OCI-LY3 (cell line): ENCODE results near the gene TNIP1.

Source experiments
- EZH2phosphoT487 ChIP-seq: fragments of 200-600 bp; shearing (Covaris generic); IDR thresholded peaks from 2 replicates; pipeline ENCODE4 v1.6.1; 2018; ENCODE audit warnings: antibody characterized with exemption, mixed run types, low read depth
- TF ChIP-seq, protein P1 (sequence below): fragments of 200-600, 300-600 bp; sonication (generic); IDR thresholded peaks from 2 replicates; pipeline ENCODE4 v1.5.1; 2014; ENCODE audit warnings: antibody characterized with exemption, low read length, low read depth

DNA sequence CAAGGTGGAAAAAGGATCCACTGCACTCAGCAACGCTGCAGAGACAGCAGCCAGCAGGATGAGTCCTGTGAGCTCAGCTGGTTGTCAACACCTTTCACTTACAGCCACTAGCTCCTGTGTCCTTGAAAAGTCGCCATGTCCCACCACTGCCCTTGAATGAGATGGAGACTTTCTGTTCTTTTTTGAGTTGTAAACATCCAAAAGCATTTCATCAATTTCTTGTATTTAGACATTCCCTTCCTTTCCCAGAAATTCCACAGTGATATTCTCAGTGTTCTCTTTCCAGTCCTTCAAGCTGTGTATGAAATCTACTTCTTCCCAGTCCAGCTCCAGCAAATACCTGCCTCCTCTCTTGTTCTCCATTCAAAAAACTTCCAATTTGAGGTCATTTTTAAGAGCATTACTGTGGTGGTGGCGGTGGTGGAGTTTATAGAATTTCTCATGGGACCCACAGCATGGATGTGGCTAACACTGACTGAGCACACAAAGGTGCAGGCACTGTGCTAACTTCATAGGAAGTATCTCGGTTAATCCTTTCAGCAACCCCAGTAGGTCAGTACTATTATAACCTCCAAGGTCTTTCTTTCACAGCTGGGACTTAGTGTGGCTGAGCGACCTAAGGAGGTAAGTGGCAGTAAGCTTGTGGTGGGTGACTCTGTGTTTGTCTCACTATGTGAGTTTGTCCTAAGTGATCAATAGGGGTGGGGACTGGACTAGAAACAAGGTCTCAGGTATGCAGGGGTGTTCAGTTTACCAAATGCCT is 75.5 kb downstream of the TNIP1 start:
- TF ChIP-seq, protein P1, sequence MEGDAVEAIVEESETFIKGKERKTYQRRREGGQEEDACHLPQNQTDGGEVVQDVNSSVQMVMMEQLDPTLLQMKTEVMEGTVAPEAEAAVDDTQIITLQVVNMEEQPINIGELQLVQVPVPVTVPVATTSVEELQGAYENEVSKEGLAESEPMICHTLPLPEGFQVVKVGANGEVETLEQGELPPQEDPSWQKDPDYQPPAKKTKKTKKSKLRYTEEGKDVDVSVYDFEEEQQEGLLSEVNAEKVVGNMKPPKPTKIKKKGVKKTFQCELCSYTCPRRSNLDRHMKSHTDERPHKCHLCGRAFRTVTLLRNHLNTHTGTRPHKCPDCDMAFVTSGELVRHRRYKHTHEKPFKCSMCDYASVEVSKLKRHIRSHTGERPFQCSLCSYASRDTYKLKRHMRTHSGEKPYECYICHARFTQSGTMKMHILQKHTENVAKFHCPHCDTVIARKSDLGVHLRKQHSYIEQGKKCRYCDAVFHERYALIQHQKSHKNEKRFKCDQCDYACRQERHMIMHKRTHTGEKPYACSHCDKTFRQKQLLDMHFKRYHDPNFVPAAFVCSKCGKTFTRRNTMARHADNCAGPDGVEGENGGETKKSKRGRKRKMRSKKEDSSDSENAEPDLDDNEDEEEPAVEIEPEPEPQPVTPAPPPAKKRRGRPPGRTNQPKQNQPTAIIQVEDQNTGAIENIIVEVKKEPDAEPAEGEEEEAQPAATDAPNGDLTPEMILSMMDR: no peak
- TF ChIP-seq EZH2phosphoT487: no peak
